Measurements from ENCODE around the gene OOEP. TPM values are rescaled to one million over a fixed set of nuclear protein-coding genes. Genes with fewer than 3 reads are reported as not detected.

Gene OOEP
- total RNA-seq, 1 donor from 2014 or later: not detected

- DNase-seq (no peak), ATAC-seq (ENCODE audit: poor library complexity) (no peak)
- intact Hi-C loops (cut with DNase I): loop anchor here (10.0 kb wide), 1 partner anchor 909 kb away; no protein-coding TSS in a partner anchor
Measured at GRCh38 chr6:73323323-73323722, 46.4 kb downstream of the OOEP start.

Other genes starting within 250 kb of the OOEP start
- not detected for gene KHDC1L, start 144.4 kb downstream of the OOEP start, total RNA-seq
- gene KHDC1, start 106.7 kb downstream of the OOEP start, total RNA-seq: 2.0 TPM
- gene DPPA5, start 15.6 kb downstream of the OOEP start, total RNA-seq: not detected
- not detected for gene KHDC3L, start 7.2 kb downstream of the OOEP start, total RNA-seq
- 0.62 TPM for gene DDX43, start 24.9 kb upstream of the OOEP start, total RNA-seq
- 0.81 TPM for gene CGAS, start 82.4 kb upstream of the OOEP start, total RNA-seq
- 24.9 TPM for gene MTO1, start 91.8 kb upstream of the OOEP start, total RNA-seq
- 1,362 TPM for gene EEF1A1, start 151.1 kb upstream of the OOEP start, total RNA-seq